Ramos (cell line): ENCODE measurements around the gene RASA3.
"Not testable (repeated sequence)": the region's sequence is repeated elsewhere in the genome, so short reads cannot be mapped to it uniquely, and the experiment has no call there.

Experiments
- in situ Hi-C: fragments of 300-500 bp; cut with MboI; formaldehyde crosslinking; loops from one replicate; pipeline ENCODE4 v1.14.3; 2022; ENCODE audit warnings: low sequenced_read_pairs; ENCODE audit not compliant: unreplicated experiment

The RASA3 gene

GRCh38 chr13:114025714-114026431 lies 106.5 kb downstream of the RASA3 start:
- in situ Hi-C loops, result no loop called here

GRCh38 chr13:114025405-114025713 lies 107.1 kb downstream of the RASA3 start:
- in situ Hi-C loops, result no loop called here

GRCh38 chr13:114024603-114025404 lies 107.6 kb downstream of the RASA3 start:
- in situ Hi-C loops, result no loop called here

GRCh38 chr13:114023716-114024602 lies 108.5 kb downstream of the RASA3 start:
- in situ Hi-C loops, result no loop called here

- in situ Hi-C loops, result no loop called here
Measured at GRCh38 chr13:114022876-114023275, 109.5 kb downstream of the RASA3 start.

GRCh38 chr13:114022309-114022669 lies 110.1 kb downstream of the RASA3 start:
- in situ Hi-C loops, result no loop called here

- in situ Hi-C loops, result no loop called here
Measured at GRCh38 chr13:114021464-114022308, 110.7 kb downstream of the RASA3 start.

GRCh38 chr13:114020750-114021463 lies 111.5 kb downstream of the RASA3 start:
- in situ Hi-C loops, result no loop called here

- in situ Hi-C loops, result not testable (repeated sequence)
Measured at GRCh38 chr13:114020134-114020533, 112.3 kb downstream of the RASA3 start.

GRCh38 chr13:114019367-114019766 lies 113.1 kb downstream of the RASA3 start:
- in situ Hi-C loops, result no loop called here

GRCh38 chr13:114018461-114019055 lies 113.9 kb downstream of the RASA3 start:
- in situ Hi-C loops, result no loop called here

GRCh38 chr13:114017966-114018365 lies 114.5 kb downstream of the RASA3 start:
- in situ Hi-C loops, result no loop called here

- in situ Hi-C loops, result no loop called here
Measured at GRCh38 chr13:114017028-114017630, 115.3 kb downstream of the RASA3 start.

GRCh38 chr13:114016321-114017027 lies 115.9 kb downstream of the RASA3 start:
- in situ Hi-C loops, result no loop called here

- in situ Hi-C loops, result no loop called here
Measured at GRCh38 chr13:114015969-114016295, 116.5 kb downstream of the RASA3 start.

GRCh38 chr13:114015111-114015968 lies 117.1 kb downstream of the RASA3 start:
- in situ Hi-C loops, result no loop called here

- in situ Hi-C loops, result no loop called here
Measured at GRCh38 chr13:114013952-114014629, 118.3 kb downstream of the RASA3 start.
